Activated naive CD4-positive, alpha-beta T cell treated with anti-CD3 and anti-CD28 coated beads for 36 hours (primary cell): ENCODE results near the gene KLHL3. TPM values are rescaled to one million over a fixed set of nuclear protein-coding genes. Genes with fewer than 3 reads are reported as not detected.
A peak's percentile ranks its signal among the peaks of the same experiment; 100 is the strongest.

ENCODE experiments used
- CTCF ChIA-PET: fragments of 350-600 bp; sonication (Branson Sonifier 250); formaldehyde crosslinking; loops from one replicate; lab custom pipeline; 2021; ENCODE audit warnings: antibody characterized with exemption; lab: Charles Lee
- DNase-seq: peaks from one replicate; pipeline ENCODE4 v3.0.0-alpha.2; 2020
- H3K27ac Mint-ChIP-seq: one replicate; pipeline ENCODE4 v1.8.0; 2021; ENCODE audit warnings: mild to moderate bottlenecking, mixed read lengths
- H3K27me3 Mint-ChIP-seq: one replicate; pipeline ENCODE4 v1.8.0; 2021; ENCODE audit warnings: low read depth, mixed read lengths
- H3K36me3 Mint-ChIP-seq: one replicate; pipeline ENCODE4 v1.8.0; 2021; ENCODE audit warnings: low read depth, mixed read lengths
- H3K4me1 Mint-ChIP-seq: one replicate; pipeline ENCODE4 v1.8.0; 2021; ENCODE audit warnings: low read depth, mixed read lengths
- H3K4me3 Mint-ChIP-seq: one replicate; pipeline ENCODE4 v1.8.0; 2021; ENCODE audit warnings: mild to moderate bottlenecking, moderate library complexity, mixed read lengths
- H3K9me3 Mint-ChIP-seq: one replicate; pipeline ENCODE4 v1.8.0; 2021; ENCODE audit warnings: mixed read lengths
- intact Hi-C: fragments of 100-400 bp; cut with micrococcal nuclease; formaldehyde crosslinking; loops from one replicate; pipeline ENCODE4 v1.15.1; 2023
- microRNA-seq: library from miRNA; unstranded; fragments of <30 nt; microRNA quantifications from one replicate; pipeline ENCODE4 v1.2.0, GENCODE V29; 2022; ENCODE audit warnings: borderline microRNAs expressed, borderline replicate concordance
- total RNA-seq, 2 experiments: library from RNA; stranded (reverse); gene quantifications; one replicate each; pipeline ENCODE4 v1.2.3, GENCODE V29; 2021

The KLHL3 gene
- total RNA-seq, 2 experiments from 2014 or later = 1.7 to 2.0 TPM

DNA sequence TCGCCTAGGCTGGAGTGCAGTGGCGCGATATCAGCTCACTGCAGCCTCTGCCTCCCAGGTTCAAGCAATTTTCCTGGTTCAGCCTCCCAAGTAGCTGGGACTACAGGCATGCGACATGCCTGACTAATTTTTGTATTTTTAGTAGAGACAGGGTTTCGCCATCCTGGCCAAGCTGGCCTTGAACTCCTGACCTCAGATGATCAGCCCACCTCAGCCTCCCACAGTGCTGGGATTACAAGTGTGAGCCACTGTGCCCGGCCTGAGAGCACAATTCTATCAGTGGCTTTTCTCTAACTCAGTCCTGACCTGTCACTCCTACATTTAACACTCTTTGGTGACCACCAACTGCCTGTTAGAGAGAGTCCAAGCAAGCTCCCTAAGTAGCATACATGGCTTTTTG is 154.1 kb downstream of the KLHL3 start:
- Mint-ChIP-seq H3K4me3 (no peak overlapping the region), H3K9me3 (no peaks in the 10 kb centered on the region), H3K36me3 (no peaks in the 10 kb centered on the region), H3K27ac (no peak overlapping the region), H3K4me1 (no peaks in the 10 kb centered on the region), H3K27me3 (peaks cover 5% of the 10 kb centered on the region)
- CTCF ChIA-PET = interaction anchor here (1.0 kb wide), 1 partner anchor 261 kb away, joined by 3 read pairs; no protein-coding TSS in a partner anchor
- intact Hi-C loops = no loop called here
- DNase-seq = no peak

- no peaks in the 10 kb centered on the region for H3K4me1 Mint-ChIP-seq
- H3K36me3 Mint-ChIP-seq = no peaks in the 10 kb centered on the region
- no peak for DNase-seq
- H3K9me3 Mint-ChIP-seq = no peaks in the 10 kb centered on the region
- intact Hi-C loops = no loop called here
- no peak overlapping the region for H3K4me3 Mint-ChIP-seq
- CTCF ChIA-PET = no interaction called here
- H3K27ac Mint-ChIP-seq = no peak overlapping the region
- peaks cover 5% of the 10 kb centered on the region for H3K27me3 Mint-ChIP-seq
Measured at GRCh38 chr5:137580030-137580429, 155.9 kb downstream of the KLHL3 start.

DNA sequence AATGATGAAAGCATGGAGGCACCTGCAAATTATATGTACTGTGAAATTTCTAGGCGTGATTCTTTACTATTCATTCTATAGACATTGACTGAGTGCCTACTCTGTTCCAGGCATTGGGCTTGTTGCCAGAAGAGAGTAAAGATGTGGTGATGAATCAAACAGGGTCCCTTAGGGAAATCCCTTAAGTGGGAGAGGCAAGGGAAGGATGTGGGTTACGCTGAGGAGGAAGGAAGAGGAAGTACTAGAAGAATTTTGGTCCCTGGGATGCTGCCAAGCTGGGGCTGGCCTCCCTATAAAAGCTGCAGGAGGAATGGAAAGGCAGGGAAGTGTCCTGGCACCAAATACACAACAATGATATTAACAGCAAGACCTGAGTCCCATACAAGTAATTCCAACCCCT is 160.0 kb downstream of the KLHL3 start:
- Mint-ChIP-seq H3K9me3 (no peaks in the 10 kb centered on the region), H3K4me1 (no peaks in the 10 kb centered on the region), H3K36me3 (no peaks in the 10 kb centered on the region), H3K27ac (no peak overlapping the region), H3K4me3 (no peak overlapping the region), H3K27me3 (peaks cover 6% of the 10 kb centered on the region)
- CTCF ChIA-PET = no interaction called here
- intact Hi-C loops = no loop called here
- DNase-seq = no peak

GRCh38 chr5:137575211-137575610 is 160.7 kb downstream of the KLHL3 start:
- no peak overlapping the region for H3K27ac Mint-ChIP-seq
- intact Hi-C loops = no loop called here
- CTCF ChIA-PET = no interaction called here
- H3K36me3 Mint-ChIP-seq = no peaks in the 10 kb centered on the region
- no peaks in the 10 kb centered on the region for H3K9me3 Mint-ChIP-seq
- peaks cover 6% of the 10 kb centered on the region for H3K27me3 Mint-ChIP-seq
- no peak overlapping the region for H3K4me3 Mint-ChIP-seq
- H3K4me1 Mint-ChIP-seq = no peaks in the 10 kb centered on the region
- no peak for DNase-seq

- intact Hi-C loops = no loop called here
- Mint-ChIP-seq H3K36me3 (no peaks in the 10 kb centered on the region), H3K9me3 (no peaks in the 10 kb centered on the region), H3K4me3 (no peak overlapping the region), H3K4me1 (no peaks in the 10 kb centered on the region), H3K27me3 (peaks cover 6% of the 10 kb centered on the region), H3K27ac (no peak overlapping the region)
- CTCF ChIA-PET = no interaction called here
- no peak for DNase-seq
Measured at GRCh38 chr5:137573376-137573775, 162.5 kb downstream of the KLHL3 start.

DNA sequence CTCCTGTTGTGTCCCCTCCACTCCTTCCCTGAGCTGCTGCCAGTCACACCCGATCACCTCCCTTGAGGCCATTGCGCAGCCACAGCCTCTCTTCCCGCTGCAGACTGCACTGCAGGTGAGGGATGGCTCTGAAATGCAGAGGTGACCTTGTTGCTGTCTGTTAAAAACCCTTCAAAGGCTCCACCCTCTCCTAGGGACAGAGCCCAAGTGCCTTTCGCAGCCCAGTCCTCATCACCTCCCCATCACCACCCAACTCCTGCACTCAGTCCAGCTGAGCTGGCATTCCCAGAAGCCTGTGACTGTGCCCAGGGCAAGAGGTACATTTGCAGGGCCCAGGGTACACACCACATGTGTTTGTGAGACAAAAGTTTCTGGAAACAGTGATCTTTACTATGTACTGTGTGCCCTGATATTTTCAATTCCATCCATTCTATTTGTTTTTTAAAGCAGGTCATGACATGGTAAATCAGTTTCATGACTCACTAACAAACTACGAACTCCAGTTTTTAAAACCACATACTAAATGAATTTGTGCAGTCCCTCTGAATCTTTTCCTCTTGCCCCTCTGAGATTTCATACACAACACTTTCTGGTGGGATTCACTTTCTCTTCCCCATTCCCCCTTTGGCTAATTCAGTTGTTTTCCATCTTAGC is 163.7 kb downstream of the KLHL3 start:
- DNase-seq = no peak
- CTCF ChIA-PET = no interaction called here
- no peaks in the 10 kb centered on the region for H3K9me3 Mint-ChIP-seq
- H3K4me1 Mint-ChIP-seq = no peaks in the 10 kb centered on the region
- H3K27ac Mint-ChIP-seq = no peak overlapping the region
- H3K4me3 Mint-ChIP-seq = no peak overlapping the region
- H3K27me3 Mint-ChIP-seq = peaks cover 6% of the 10 kb centered on the region
- intact Hi-C loops = no loop called here
- no peaks in the 10 kb centered on the region for H3K36me3 Mint-ChIP-seq

- intact Hi-C loops = no loop called here
- Mint-ChIP-seq H3K27me3 (peaks cover 14% of the 10 kb centered on the region), H3K36me3 (no peaks in the 10 kb centered on the region)
Measured at GRCh38 chr5:137570070-137570469, 165.8 kb downstream of the KLHL3 start.

More at GRCh38 chr5:137570070-137570469, 165.8 kb downstream of the KLHL3 start:
- DNase-seq = no peak
- Mint-ChIP-seq H3K4me3 (no peak overlapping the region), H3K27ac (no peak overlapping the region), H3K4me1 (no peaks in the 10 kb centered on the region), H3K9me3 (no peaks in the 10 kb centered on the region)
- CTCF ChIA-PET = no interaction called here

Small RNA genes within 50 kb of the gene (microRNA-seq; reads per million reads assigned to microRNA genes)
- gene MIR874 = 156 reads per million, percentile 65 among the genes with 10 or more reads in this experiment

Other genes starting within 250 kb of the KLHL3 start
- gene SPOCK1, start 236.8 kb downstream of the KLHL3 start, total RNA-seq = under 1 TPM in 1 of 2 experiments, not detected in 1; 0.42 TPM
- 10 to 100 TPM; 27.2 to 28.6 TPM for gene HNRNPA0, start 18.3 kb upstream of the KLHL3 start, total RNA-seq
- not detected for gene MYOT, start 131.8 kb upstream of the KLHL3 start, total RNA-seq
- gene PKD2L2, start 153.4 kb upstream of the KLHL3 start, total RNA-seq = not detected